ENCODE results near the gene OXSR1.
"Not testable (repeated sequence)": the region's sequence is repeated elsewhere in the genome, so short reads cannot be mapped to it uniquely, and the experiment has no call there.

OXSR1 gene

DNA sequence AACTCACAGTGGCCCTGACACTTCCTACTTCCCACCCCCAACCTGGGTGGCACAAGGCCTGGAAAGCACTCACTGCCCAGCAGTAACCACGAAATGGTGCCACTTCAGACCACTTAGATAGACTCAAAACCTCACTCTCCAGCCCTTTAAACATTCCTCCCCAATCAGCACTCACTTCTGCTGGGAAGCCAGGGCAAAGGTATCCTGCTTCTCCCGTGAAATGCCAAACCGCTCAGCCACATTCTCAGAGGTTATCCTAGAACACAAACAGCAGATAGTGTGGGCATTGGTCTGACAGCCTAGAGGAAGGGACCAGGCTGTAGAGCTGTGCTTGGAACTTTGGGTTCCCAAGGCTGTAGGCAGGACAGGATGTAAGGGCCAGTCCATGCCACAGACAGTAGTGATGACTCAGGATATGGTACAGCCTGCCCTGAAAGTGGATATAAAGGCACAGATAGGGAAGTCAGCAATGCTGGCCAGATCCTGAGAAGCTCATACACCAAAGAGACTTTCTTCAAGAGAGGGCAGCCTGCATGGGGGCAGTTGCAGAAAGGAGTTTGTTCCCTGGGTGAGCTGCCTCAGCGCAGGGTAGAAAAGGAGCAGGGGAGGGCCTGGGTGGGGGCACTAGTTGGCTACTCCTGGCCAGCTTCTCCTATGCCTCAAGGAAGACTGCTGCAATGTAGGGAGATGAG, 37.6 kb upstream of the OXSR1 start:
- DNase-seq (ENCODE audit: low read depth in 2 of 2) = no peak

- no peak for DNase-seq (ENCODE audit: low read depth in 2 of 2)
Measured at GRCh38 chr3:38128303-38128655, 37.1 kb upstream of the OXSR1 start.

DNA sequence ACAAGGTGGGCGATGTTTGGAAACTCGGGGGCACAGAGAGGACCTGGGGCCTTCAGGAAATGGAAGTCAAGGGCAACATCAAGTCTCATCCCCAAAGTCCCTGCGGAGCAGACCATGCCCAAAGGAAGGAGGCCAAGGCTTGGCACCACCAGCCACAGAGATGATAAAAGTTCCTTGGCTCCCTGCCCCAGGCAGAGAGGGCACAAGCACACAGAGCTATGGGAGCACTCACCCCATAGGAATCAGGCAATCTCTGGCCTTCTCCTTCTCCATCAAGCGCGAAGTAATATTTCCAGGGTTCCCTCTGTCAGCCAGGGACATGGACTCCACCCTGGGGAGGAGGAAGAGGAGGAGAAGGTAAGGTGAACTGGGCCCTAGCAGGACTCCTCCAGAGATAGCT, 36.3 kb upstream of the OXSR1 start:
- DNase-seq (ENCODE audit: low read depth in 2 of 2) = no peak

- no peak for DNase-seq (ENCODE audit: low read depth in 2 of 2)
Measured at GRCh38 chr3:38130631-38131065, 34.7 kb upstream of the OXSR1 start.

DNA sequence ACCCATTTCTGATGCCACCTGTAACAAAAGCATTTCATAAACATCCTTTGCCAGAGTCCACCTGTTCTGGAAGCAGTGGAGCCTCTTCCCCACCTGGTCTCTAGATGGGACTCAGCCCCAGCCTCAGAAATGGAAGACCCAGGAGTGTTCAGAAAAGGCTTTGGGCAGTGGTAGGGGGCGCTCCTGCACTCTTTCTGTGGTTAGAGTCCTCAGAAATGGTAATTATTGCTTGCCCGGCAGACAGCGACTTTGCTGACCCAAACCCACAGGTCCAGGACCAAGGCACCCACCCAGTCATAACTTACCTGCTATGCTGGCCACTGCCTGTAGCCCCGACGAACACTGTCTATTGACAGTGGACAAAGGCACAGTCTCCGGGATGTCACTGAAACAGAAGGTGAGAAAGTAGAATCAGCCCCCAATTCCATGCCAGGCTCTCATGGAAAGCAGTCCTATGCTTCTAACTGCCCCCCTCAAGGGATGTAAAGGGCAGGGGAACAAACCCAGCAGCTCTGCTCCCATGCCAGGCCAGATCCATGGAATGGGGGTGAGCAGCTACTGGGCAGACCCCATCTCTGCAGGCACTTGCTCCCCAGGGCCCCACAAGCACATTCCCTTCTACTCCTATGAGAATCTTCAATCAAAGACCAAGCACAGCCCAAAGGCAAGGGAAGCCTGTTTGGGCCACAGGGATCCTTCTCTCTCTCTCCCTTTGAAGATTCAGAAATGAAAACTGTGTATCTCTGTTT, 33.5 kb upstream of the OXSR1 start:
- no peak for DNase-seq (ENCODE audit: low read depth in 2 of 2)

DNA sequence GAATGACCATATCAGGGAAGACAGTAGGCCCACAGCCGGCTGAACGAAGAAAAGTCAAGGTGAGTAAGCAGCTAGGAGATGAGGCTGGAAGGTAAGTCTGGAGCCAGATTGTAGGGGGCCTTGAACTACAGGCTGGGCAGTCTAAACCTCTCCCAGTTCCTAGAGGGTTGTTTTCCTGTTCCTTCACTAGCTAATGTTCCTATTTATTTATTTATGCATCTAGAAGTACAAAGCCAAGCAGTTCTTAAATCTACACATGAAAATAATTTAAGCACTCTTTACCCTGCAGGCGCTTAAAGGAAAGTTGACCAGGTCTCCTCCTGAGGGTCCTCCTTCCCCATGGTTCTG, 32.2 kb upstream of the OXSR1 start:
- no peak for DNase-seq (ENCODE audit: low read depth in 2 of 2)

GRCh38 chr3:38133557-38134405, 31.6 kb upstream of the OXSR1 start:
- no peak for DNase-seq (ENCODE audit: low read depth in 2 of 2)

- DNase-seq (ENCODE audit: low read depth in 2 of 2) = not testable (repeated sequence)
Measured at GRCh38 chr3:38134517-38135143, 30.7 kb upstream of the OXSR1 start.

GRCh38 chr3:38135621-38136277, 29.6 kb upstream of the OXSR1 start:
- DNase-seq (ENCODE audit: low read depth in 2 of 2) = not testable (repeated sequence)

DNA sequence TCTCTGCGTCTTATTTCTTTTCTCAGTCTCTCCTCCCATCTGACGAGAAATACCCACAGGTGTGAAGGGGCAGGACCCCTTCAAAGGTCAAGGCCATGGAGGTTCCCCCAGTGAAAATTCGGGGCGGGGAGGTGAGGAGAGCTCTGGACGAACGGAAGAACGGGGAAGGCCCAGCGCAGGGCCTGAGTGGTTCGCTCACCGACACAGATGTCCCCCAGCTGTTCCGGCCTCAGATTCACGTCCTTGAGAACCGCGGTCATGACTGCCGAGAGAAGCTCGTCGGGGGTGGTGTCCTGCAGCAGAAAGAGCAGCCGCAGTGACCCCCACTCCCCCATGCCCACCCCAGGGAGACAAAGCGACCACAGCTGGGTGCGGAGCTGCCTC, 29.0 kb upstream of the OXSR1 start:
- no peak for DNase-seq (ENCODE audit: low read depth in 2 of 2)

- DNase-seq (ENCODE audit: low read depth in 2 of 2) = peak; percentile 93
Measured at GRCh38 chr3:38136777-38137614, 28.3 kb upstream of the OXSR1 start, which contains the start of gene ACAA1. Gene ACAA1 (minus strand): TSS chr3:38137127. CDS start chr3:38137035, 92 bp downstream.

DNA sequence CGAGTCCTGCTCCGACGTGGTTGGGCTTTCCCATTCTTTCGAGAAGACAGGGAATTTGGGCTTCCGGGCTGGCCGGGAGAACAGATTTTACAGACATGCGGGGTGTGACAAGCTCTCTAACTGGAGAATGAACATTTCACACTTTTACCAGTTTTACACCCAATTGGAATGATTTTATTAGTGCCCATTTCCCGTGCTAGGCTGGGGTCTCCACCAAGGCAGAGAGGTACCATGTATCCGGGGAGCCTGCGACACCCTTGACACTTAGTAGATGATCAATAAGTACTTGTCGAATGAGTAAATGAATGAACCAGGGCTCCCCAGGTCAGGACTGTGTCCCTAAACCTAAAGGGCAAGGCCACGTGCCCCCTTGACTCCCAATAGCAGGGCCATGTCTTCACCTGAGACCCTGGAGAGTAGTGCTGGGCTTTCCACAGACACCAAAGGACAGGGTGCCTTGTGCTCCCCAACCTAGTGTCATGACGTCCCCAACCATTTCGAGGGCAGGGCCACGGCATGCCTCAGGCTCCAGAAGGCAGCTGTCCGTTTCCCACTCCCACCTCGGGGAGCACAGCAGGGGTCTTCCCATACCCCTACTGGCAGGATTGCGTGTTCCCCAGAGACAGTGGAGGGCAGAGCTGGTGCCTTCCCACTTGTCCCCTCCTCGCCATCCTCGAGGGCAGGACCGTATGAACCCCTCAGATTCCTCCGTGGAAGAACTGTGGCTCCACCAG, 27.6 kb upstream of the OXSR1 start:
- DNase-seq (ENCODE audit: low read depth in 2 of 2) = no peak

DNA sequence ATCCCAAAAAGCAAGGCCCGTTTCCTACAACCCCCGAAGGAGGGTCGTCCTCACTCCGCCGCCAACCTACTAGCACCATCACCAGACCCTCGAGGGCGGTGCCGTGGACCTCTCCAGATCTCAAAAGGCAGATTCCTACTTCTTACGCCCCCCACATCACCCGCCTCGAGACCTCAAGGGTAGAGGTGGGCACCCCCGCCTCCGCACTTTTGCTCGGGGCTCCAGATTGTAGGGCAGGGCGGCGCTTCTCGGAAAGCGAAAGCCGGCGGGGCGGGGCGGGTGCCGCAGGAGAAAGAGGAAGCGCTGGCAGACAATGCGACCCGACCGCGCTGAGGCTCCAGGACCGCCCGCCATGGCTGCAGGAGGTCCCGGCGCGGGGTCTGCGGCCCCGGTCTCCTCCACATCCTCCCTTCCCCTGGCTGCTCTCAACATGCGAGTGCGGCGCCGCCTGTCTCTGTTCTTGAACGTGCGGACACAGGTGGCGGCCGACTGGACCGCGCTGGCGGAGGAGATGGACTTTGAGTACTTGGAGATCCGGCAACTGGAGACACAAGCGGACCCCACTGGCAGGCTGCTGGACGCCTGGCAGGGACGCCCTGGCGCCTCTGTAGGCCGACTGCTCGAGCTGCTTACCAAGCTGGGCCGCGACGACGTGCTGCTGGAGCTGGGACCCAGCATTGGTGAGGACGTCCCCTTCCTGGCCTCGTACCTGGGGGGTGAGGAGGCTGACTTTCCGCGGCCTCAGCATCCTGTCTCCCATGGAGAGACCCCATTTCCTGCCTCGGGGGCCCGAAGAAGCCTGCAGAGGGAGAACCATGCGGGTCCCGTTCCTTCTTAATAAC, 26.8 kb upstream of the OXSR1 start, which contains the start of gene MYD88:
MYD88 (plus strand) TSS at position 313 of the 842 bp plus-strand sequence; CDS start at position 353, 40 bp downstream.
- DNase-seq (ENCODE audit: low read depth in 2 of 2) = peak; percentile 51 to 68

DNA sequence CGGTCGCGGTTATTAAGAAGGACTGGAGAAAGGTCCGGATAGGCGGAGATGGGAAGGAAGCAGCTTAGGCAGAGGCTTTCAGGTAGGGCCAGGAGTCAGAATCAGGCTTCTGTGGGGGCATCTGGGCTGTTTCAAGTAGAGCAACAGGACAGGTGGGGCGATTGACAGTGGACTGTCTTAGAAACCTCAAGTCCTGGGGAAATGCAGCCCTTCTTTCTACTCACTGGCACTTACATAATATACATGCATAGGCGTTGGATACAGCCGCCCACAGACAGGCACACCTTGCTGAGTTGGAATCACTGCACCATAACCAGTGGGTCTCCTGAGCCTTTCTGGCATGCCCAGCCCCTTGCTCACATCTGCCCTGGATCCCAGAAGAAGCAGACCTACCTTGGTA, 26.1 kb upstream of the OXSR1 start:
- DNase-seq (ENCODE audit: low read depth in 2 of 2) = no peak

- DNase-seq (ENCODE audit: low read depth in 2 of 2) = no peak
Measured at GRCh38 chr3:38139652-38140051, 25.7 kb upstream of the OXSR1 start.

GRCh38 chr3:38140326-38141172, 24.8 kb upstream of the OXSR1 start:
- DNase-seq (ENCODE audit: low read depth in 2 of 2) = no peak

- DNase-seq (ENCODE audit: low read depth in 2 of 2) = no peak
Measured at GRCh38 chr3:38141173-38141951, 24.0 kb upstream of the OXSR1 start.
